HUES48 (cell line): ENCODE data around the gene CDC14A.
"Not testable (repeated sequence)": the region's sequence is repeated elsewhere in the genome, so short reads cannot be mapped to it uniquely, and the experiment has no call there.

Experiments
- H3K27ac ChIP-seq: one replicate; pipeline ENCODE4 v1.7.0; 2013; ENCODE audit warnings: low read depth, low read length, inconsistent platforms
- H3K27me3 ChIP-seq: 2 replicates; pipeline ENCODE4 v1.6.1; 2013; ENCODE audit warnings: mild to moderate bottlenecking, low read length; ENCODE audit not compliant: control insufficient read depth, insufficient read depth
- H3K36me3 ChIP-seq: 2 replicates; pipeline ENCODE4 v1.6.1; 2013; ENCODE audit warnings: low read length; ENCODE audit not compliant: control insufficient read depth, insufficient read depth
- H3K4me1 ChIP-seq: 2 replicates; pipeline ENCODE4 v1.6.1; 2013; ENCODE audit warnings: mild to moderate bottlenecking, low read length; ENCODE audit not compliant: control insufficient read depth, insufficient read depth
- H3K4me3 ChIP-seq: 2 replicates; pipeline ENCODE4 v1.5.1; 2013; ENCODE audit warnings: mild to moderate bottlenecking, low read depth, low read length
- H3K9ac ChIP-seq: 2 replicates; pipeline ENCODE4 v1.6.1; 2013; ENCODE audit warnings: mild to moderate bottlenecking, low read depth, low read length, moderate library complexity
- H3K9me3 ChIP-seq: 2 replicates; pipeline ENCODE4 v1.6.1; 2013; ENCODE audit warnings: low read length; ENCODE audit not compliant: control insufficient read depth, insufficient read depth

The CDC14A gene

GRCh38 chr1:100404821-100405220, 52.5 kb downstream of the CDC14A start:
- no peaks in the 10 kb centered on the region for H3K27me3 ChIP-seq
- H3K9ac ChIP-seq = no peak overlapping the region
- no peak overlapping the region for H3K27ac ChIP-seq
- no peaks in the 10 kb centered on the region for H3K9me3 ChIP-seq
- H3K36me3 ChIP-seq = no peaks in the 10 kb centered on the region
- H3K4me1 ChIP-seq = peaks cover 11% of the 10 kb centered on the region
- H3K4me3 ChIP-seq = no peak overlapping the region

GRCh38 chr1:100405902-100406301, 53.6 kb downstream of the CDC14A start:
- not testable (repeated sequence) for H3K4me1 ChIP-seq, H3K27ac ChIP-seq, H3K9me3 ChIP-seq, H3K4me3 ChIP-seq, H3K9ac ChIP-seq, H3K27me3 ChIP-seq, H3K36me3 ChIP-seq

GRCh38 chr1:100407390-100407789, 55.1 kb downstream of the CDC14A start:
- H3K27me3 ChIP-seq, H3K4me3 ChIP-seq, H3K27ac ChIP-seq, H3K9me3 ChIP-seq, H3K36me3 ChIP-seq, H3K9ac ChIP-seq: not testable (repeated sequence)
- H3K4me1 ChIP-seq = peaks cover 15% of the 10 kb centered on the region

- H3K9ac ChIP-seq = peak overlapping the region; percentile 1; the same call in 1 of the 2 replicates
- H3K4me3 ChIP-seq = no peak overlapping the region
- H3K27me3 ChIP-seq = no peaks in the 10 kb centered on the region
- peak overlapping the region; percentile 29 for H3K27ac ChIP-seq
- no peaks in the 10 kb centered on the region for H3K36me3 ChIP-seq
- H3K9me3 ChIP-seq = no peaks in the 10 kb centered on the region
- peaks cover 15% of the 10 kb centered on the region for H3K4me1 ChIP-seq
These were observed 58.7 kb downstream of the CDC14A start for GRCh38 chr1:100411019-100411418.

- Histone ChIP-seq H3K4me1 (peaks cover 15% of the 10 kb centered on the region), H3K9me3 (no peaks in the 10 kb centered on the region), H3K27me3 (no peaks in the 10 kb centered on the region), H3K4me3 (no peak overlapping the region), H3K36me3 (no peaks in the 10 kb centered on the region), H3K9ac (no peak overlapping the region), H3K27ac (peak overlapping the region; percentile 29)
These were observed 59.3 kb downstream of the CDC14A start for GRCh38 chr1:100411574-100411973.

- H3K4me3 ChIP-seq = no peak overlapping the region
- H3K27me3 ChIP-seq = no peaks in the 10 kb centered on the region
- H3K27ac ChIP-seq = no peak overlapping the region
- no peak overlapping the region for H3K9ac ChIP-seq
- no peaks in the 10 kb centered on the region for H3K9me3 ChIP-seq
- no peaks in the 10 kb centered on the region for H3K36me3 ChIP-seq
- H3K4me1 ChIP-seq = peaks cover 15% of the 10 kb centered on the region
These were observed 60.7 kb downstream of the CDC14A start for GRCh38 chr1:100413035-100413434.

GRCh38 chr1:100414693-100415497, 62.6 kb downstream of the CDC14A start:
- Histone ChIP-seq H3K4me1 (peaks cover 15% of the 10 kb centered on the region), H3K36me3 (no peaks in the 10 kb centered on the region), H3K27me3 (no peaks in the 10 kb centered on the region), H3K9me3 (no peaks in the 10 kb centered on the region), H3K4me3 (no peak overlapping the region), H3K9ac (no peak overlapping the region), H3K27ac (no peak overlapping the region)

- Histone ChIP-seq H3K4me3 (no peak overlapping the region), H3K27me3 (no peaks in the 10 kb centered on the region), H3K27ac (no peak overlapping the region), H3K4me1 (peaks cover 15% of the 10 kb centered on the region), H3K9ac (no peak overlapping the region), H3K36me3 (no peaks in the 10 kb centered on the region), H3K9me3 (no peaks in the 10 kb centered on the region)
These were observed 63.1 kb downstream of the CDC14A start for GRCh38 chr1:100415498-100415778.

- H3K27ac ChIP-seq = no peak overlapping the region
- no peaks in the 10 kb centered on the region for H3K27me3 ChIP-seq
- no peaks in the 10 kb centered on the region for H3K9me3 ChIP-seq
- no peak overlapping the region for H3K9ac ChIP-seq
- no peak overlapping the region for H3K4me3 ChIP-seq
- peaks cover 21% of the 10 kb centered on the region for H3K4me1 ChIP-seq
- H3K36me3 ChIP-seq = no peaks in the 10 kb centered on the region
These were observed 66.8 kb downstream of the CDC14A start for GRCh38 chr1:100419072-100419471.

- H3K4me3 ChIP-seq = no peak overlapping the region
- no peaks in the 10 kb centered on the region for H3K9me3 ChIP-seq
- no peak overlapping the region for H3K9ac ChIP-seq
These were observed 69.8 kb downstream of the CDC14A start for GRCh38 chr1:100422065-100422464.

GRCh38 chr1:100423832-100424337, 71.6 kb downstream of the CDC14A start:
- Histone ChIP-seq H3K9ac (no peak overlapping the region), H3K36me3 (no peaks in the 10 kb centered on the region), H3K9me3 (no peaks in the 10 kb centered on the region), H3K4me3 (no peak overlapping the region), H3K4me1 (peaks cover 23% of the 10 kb centered on the region), H3K27me3 (no peaks in the 10 kb centered on the region), H3K27ac (no peak overlapping the region)

More at GRCh38 chr1:100422065-100422464, 69.8 kb downstream of the CDC14A start:
- Histone ChIP-seq H3K27me3 (no peaks in the 10 kb centered on the region), H3K4me1 (peaks cover 23% of the 10 kb centered on the region), H3K27ac (no peak overlapping the region), H3K36me3 (no peaks in the 10 kb centered on the region)
